Erythroblast (primary cell): ENCODE measurements around the gene MOXD1.
"Not testable (repeated sequence)": the region's sequence is repeated elsewhere in the genome, so short reads cannot be mapped to it uniquely, and the experiment has no call there.

Source experiments
- DNase-seq, 2 experiments: peaks; one replicate each; lab custom pipeline; 2025; lab: John Stamatoyannopoulos, UW
- GATA1 ChIP-seq: IDR thresholded peaks from 2 replicates; pipeline ENCODE4 v1.6.1; 2011; ENCODE audit warnings: low read depth, mild to moderate bottlenecking, control low read depth, low read length, moderate library complexity
- POLR2A ChIP-seq: IDR thresholded peaks from 2 replicates; pipeline ENCODE4 v1.6.1; 2011; ENCODE audit warnings: mild to moderate bottlenecking, low read length

The MOXD1 gene

DNA sequence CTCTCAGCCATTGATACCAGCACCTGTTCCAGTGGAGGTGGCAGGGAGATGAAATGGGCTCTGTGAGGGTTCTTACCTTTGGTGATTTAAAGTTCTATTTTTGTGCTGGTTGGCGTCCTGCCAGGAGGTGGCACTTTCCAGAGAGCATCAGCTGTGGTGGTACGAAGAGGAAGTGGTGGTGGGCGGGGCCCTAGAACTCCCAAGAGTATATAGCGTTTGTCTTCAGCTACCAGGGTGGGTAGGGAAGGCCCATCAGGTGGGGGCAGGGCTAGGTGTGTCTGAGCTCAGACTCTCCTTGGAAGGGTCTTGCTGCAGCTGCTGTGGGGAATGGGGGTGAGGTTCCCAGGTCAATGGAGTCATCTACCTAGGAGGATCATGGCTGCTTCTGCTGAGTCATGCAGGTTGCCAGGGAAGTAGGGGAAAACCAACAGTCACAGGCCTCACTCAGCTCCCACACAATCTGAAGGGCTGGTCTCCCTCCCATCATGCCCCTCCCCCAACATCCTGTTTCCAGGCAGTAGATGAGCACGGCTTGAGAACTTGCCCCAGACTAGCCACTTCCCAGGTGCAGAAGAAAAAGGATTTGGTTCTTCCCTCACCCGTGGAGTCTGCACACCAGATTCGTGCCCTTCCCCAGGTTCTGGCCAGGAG, 46.6 kb downstream of the MOXD1 start:
- no peak for TF ChIP-seq POLR2A
- no peak for TF ChIP-seq GATA1
- no peak for DNase-seq

DNA sequence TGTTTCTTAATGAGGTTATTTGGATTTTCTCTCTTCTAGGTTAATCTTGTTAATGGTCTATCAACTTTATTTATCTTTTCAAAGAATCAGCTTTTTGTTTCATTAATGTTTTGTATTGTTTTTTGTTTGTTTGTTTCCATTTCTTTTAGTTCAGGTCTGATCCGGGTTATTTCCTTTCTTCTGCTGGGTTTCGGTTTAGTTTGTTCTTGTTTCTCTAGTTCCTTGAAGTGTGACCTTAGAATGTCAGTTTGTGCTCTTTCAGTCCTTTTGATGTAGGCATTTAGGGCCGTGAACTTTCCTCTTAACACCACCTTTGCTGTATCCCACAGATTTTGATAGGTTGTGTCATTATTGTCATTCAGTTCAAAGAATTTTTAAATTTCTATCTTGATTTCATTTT, 49.3 kb downstream of the MOXD1 start:
- DNase-seq = not testable (repeated sequence)

DNA sequence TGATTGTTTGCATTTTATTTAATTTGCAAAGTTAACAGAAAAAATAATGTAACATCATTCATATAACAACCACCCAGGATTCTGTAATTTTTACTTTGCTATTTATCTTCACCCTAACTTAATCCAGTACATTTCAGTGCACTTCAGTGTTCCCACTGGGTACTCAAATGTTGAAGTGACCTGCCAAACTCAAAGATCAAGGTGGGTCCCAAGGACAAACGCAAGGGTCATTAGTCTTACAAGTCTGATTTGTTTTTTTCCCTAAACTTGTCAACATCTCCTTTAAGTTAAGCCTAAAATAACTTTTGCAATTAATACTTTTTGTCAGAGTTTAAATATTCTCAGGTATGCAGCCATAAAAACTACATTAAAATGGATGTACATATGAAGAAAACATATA, 53.0 kb downstream of the MOXD1 start:
- DNase-seq = no peak
- TF ChIP-seq POLR2A (no peak), GATA1 (no peak)

DNA sequence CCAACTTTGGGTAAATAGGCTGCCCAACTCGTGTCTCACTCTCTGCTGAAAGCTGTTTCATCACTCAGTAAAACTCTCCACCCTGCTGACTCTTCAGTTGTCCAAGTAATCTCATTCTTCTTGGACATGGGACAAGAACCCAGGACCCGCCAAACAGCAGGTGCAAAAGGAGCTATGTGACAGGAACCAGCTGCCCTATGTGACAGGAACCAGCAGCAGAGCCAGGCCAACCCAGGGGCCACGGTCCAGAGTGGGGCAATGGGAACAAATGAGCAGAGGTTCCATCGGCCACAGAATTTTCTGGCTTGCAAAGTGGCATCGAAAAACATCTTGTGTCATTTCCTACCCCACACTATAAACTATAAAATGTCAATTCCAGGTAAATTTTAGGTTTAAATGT, 56.5 kb downstream of the MOXD1 start:
- no peak for TF ChIP-seq POLR2A
- no peak for TF ChIP-seq GATA1
- DNase-seq = no peak

DNA sequence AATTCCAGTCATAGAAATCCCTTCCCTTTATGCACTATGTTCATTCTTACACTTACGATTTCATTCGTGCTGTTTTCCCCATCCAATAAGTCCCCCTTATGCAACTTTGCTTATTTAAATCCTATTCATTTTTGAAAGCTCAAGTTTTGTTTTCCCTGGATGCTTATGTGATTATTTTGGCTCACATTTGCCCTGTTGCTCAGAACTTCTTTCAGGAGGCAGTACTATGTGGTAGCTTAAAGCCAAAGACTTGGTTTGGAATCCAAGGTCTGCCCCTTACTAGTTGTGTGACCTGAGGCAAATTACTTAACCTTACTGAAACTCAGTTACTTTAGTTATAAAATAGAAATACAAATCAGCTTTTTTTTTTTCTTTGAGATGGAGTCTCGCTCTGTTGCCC, 59.6 kb downstream of the MOXD1 start:
- TF ChIP-seq POLR2A = no peak
- TF ChIP-seq GATA1 = no peak
- DNase-seq = no peak

DNA sequence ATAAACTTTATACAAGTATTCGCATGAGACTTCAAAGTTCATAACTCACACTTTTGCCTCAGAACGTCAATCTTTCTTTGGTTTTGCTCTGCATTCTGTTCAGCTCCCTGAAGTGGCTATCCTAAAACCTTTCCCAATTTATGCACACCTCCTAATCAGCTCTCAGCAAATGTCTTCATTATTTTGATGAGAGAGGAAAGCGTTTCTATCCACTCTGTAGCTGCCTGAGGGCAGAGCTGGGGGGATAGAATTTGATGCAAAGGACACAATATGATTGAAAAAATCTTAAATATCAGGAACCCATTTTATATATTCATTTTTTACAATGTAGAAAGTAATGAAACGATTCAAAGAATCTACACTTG, 66.8 kb downstream of the MOXD1 start:
- no peak for DNase-seq
- no peak for TF ChIP-seq POLR2A
- TF ChIP-seq GATA1 = no peak

DNA sequence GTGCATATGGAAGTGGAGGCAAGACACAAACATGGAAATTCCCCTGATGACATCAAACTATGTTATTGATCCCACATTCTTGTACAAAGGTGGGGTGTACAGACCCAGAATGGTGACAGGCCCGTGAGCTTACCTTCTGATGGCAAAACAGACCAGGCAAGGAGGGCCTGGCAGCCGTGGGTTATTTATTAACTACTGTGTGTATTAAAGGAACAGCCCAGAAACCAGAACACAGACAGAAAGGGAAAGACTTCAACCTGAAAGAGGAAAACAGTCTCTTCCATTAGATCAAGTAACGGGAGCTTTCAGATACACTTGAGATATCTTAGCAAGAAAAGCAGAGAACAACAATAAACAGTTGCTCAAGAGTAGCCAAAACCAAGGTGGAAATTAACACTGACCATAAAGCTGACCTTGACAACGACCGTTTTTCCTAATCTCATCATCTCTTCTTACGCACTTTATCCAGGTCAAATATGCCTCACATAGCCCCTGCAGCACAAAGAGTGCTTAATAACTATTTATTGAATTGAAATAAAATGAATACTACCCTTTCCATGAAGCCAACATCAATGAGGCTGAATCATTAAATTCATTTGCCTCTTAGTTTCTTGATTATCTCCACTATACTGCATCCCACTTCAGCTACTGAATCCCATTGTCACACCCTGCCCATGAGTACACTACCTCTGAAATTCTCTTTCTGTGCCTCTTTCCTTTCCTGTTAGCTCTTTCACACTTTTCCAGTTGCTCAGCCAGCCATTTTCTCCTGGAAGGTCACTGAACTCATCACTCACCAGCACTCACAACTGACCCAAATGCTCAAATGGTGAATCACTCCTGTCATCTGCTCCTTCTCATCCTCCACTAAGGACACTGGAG, 67.4 kb downstream of the MOXD1 start:
- TF ChIP-seq GATA1 = no peak
- no peak for TF ChIP-seq POLR2A
- DNase-seq = no peak

DNA sequence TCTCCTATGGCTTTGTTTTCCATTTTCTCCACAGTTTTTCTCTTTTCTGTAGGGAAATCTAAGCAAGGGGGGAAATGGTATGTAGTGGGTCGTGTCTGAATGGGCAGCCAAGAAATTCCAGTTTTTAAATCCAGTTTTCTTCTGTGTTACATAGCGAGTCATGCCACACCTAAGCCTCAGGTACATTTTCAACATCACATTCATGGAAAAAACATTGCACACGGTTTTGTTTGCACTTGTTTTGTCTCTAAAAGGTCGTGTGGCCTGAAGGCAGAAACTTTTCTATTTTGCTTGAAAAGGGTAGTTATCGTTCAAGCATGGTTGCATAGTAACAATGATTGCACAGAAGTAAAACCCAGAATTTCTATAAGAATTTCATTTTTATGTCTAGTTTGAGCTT, 70.5 kb downstream of the MOXD1 start:
- DNase-seq = no peak

DNA sequence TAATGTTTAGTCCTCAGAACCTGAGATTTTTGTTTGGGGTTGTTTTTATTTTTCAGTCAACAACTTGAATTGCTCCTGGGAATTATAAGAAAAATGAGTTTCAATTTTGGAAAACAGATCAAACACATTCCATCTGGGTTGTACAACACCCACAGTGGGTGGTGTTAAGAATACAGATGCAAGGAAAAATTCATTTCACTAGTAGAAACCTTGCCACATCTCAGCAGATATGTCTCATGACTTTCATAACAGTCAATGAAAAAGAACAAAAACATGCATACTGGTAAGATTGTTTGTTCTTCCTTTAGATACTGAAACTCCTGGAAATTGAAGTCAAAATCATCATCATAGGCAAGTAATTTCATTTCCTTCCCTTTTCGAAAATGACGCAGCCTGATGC, 78.9 kb downstream of the MOXD1 start:
- TF ChIP-seq POLR2A (no peak), GATA1 (no peak)
- DNase-seq = no peak

More for the DNA sequence above, 70.5 kb downstream of the MOXD1 start:
- no peak for TF ChIP-seq POLR2A
- TF ChIP-seq GATA1 = no peak

DNA sequence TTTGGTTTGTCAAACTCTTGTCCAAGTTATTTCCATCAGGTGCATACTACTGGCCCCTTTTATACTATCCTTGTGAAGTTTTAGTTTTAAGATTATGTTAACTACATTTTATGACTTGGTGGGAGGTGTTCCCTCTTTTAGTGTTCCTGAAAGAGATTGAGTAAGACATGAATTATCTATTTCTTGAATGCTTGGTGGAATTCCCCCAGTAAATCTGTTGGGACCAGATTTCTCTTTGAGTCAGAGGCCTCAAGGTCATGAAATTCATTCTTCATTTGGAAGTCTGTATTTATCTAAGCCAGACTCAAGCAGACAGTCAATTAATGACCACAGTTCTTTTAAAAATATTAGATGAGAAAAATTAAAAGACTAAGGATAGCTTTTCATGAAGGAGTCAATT, 81.3 kb downstream of the MOXD1 start:
- TF ChIP-seq POLR2A (no peak), GATA1 (no peak)
- DNase-seq = no peak

DNA sequence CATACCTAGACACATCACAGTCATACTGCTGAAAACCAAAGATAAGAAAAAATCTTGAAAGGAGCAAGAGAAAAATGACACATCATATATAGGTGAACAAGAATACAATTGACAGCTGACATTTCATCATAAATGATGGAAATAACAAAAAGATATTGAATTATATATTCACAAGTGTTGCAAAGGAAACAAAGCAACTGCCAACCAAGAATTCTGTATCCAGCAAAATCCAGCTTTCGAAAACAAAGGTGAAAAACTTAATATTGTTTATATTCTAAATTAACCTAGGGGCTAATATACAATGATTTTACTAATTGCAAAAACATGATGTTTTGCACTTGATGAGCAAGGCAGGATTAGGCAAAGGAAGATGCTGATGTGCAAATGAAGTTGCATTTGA, 84.3 kb downstream of the MOXD1 start:
- no peak for TF ChIP-seq GATA1
- no peak for TF ChIP-seq POLR2A
- DNase-seq = no peak

DNA sequence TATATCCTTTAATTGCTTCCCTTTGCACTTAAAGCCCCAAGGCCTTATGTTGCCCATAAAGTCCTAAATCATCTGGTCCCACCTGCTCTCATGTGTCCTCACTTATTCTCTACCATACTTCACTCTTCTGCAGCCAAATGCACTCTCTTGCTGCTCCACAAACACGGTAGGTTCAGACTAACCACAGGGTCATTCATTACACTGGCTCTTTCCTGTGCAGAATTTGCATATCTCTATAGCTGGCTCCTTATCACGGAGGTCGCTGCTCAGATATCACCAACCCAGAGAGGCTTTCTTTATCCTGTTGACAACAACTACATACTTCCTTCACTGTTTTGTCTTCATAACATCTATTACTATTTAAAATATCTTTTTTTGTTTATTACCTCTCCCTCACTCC, 86.8 kb downstream of the MOXD1 start:
- no peak for DNase-seq
- no peak for TF ChIP-seq POLR2A
- no peak for TF ChIP-seq GATA1

DNA sequence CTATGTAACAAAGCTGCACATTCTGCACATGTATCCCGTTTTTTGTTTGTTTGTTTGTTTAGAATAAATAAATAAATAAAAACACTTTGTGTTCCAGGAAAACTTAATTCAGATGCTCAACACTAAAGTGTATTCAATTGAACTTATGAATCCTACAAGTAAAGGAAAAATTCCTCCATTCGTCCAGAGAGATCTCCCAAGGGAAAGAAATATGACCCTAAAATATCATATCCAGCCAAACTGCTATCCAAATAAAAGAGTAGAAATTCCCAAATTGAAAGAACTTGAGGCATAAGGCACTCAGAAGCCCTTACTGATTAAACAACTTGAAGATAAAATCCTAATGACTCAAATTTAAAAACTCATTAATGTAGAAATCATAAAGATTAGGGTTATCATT, 90.4 kb downstream of the MOXD1 start:
- no peak for TF ChIP-seq POLR2A
- no peak for TF ChIP-seq GATA1
- no peak for DNase-seq

DNA sequence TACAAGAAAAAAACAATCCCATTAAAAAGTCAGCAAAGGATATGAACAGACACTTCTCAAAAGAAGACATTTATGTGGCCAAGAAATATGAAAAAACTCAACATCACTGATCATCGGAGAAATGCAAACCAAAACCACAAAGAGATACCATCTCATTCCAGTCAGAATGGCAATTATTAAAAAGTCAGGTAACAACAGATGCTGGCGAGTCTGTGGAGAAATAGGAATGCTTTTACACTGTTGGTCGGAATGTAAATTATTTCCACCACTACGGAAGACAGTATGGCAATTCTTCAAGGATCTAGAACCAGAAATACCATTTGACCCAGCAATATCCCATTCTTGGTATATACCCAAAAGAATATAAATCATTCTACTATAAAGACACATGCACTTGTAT, 91.1 kb downstream of the MOXD1 start:
- DNase-seq = not testable (repeated sequence)

DNA sequence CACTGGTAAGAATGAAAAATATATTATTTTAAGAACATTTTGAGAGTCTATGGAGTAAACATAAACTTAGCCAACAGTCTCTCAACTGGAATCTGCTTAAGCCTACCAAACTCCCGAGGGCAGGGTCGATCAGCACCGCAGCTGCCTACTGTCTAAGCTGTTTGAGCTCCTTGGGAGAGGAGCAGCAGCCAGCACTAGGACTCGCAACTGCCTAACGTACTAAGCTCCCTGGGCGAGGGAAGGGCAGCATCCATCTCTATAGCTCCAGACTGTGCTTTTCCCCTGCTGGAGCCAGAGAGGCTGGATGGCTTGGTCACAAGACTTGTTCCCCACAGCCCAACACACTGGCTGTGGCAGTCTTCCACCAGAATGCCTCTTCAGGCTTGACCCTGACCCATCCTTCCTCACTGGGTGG, 96.4 kb downstream of the MOXD1 start:
- no peak for DNase-seq
- TF ChIP-seq GATA1 (no peak), POLR2A (no peak)
